Measurements from ENCODE around the gene PDIA3. TPM values are rescaled to one million over a fixed set of nuclear protein-coding genes. Genes with fewer than 3 reads are reported as not detected.

PDIA3 gene
- total RNA-seq (2022; extraction: Qiagen RNA extraction), result 286 to 370 TPM (median 345 TPM) in 5 replicates

GRCh38 chr15:43746245-43746902 is at the start of gene PDIA3:
Gene PDIA3 (plus strand): TSS chr15:43746438. CDS start chr15:43746540, 102 bp downstream.

GRCh38 chr15:43776718-43777266 is 30.6 kb downstream of the PDIA3 start, which contains the start of gene ELL3:
Gene ELL3 (minus strand): TSS chr15:43776966. CDS start chr15:43776901, 65 bp downstream.

GRCh38 chr15:43791993-43792760 is 45.9 kb downstream of the PDIA3 start, which contains the start of gene SERF2:
Gene SERF2 (plus strand): TSS chr15:43792320. CDS start chr15:43792377, 57 bp downstream.

GRCh38 chr15:43799945-43800285 is 53.7 kb downstream of the PDIA3 start, which contains the start of gene SERINC4:
Gene SERINC4 (minus strand): TSS chr15:43800220. CDS start chr15:43799986, 234 bp downstream.

GRCh38 chr15:43800286-43801141 is 54.3 kb downstream of the PDIA3 start, which contains the start of gene HYPK:
Gene HYPK (plus strand): TSS chr15:43800599. CDS start chr15:43800623, 24 bp downstream.

Other genes with a start within 250 kb of the PDIA3 start
- 0.69 to 0.88 TPM (median 0.76 TPM) in 5 replicates for gene MAP1A, start 228.8 kb upstream of the PDIA3 start, total RNA-seq (2022; extraction: Qiagen RNA extraction)
- gene PPIP5K1, start 156.2 kb upstream of the PDIA3 start, total RNA-seq (2022; extraction: Qiagen RNA extraction), result 5.5 to 7.9 TPM (median 6.6 TPM) in 5 replicates
- gene CKMT1B, start 152.4 kb upstream of the PDIA3 start, total RNA-seq (2022; extraction: Qiagen RNA extraction), result 3.1 to 4.2 TPM (median 3.8 TPM) in 5 replicates
- gene STRC, start 127.6 kb upstream of the PDIA3 start, total RNA-seq (2022; extraction: Qiagen RNA extraction), result 0.06 to 0.16 TPM (median 0.07 TPM) in 3 of 5 replicates, not detected in the others
- 0.49 to 1.8 TPM (median 0.81 TPM) in 5 replicates for gene CATSPER2, start 97.6 kb upstream of the PDIA3 start, total RNA-seq (2022; extraction: Qiagen RNA extraction)
- 2.5 to 4.1 TPM (median 2.7 TPM) in 5 replicates for gene CKMT1A, start 52.6 kb upstream of the PDIA3 start, total RNA-seq (2022; extraction: Qiagen RNA extraction)
- gene ELL3, start 30.5 kb downstream of the PDIA3 start, total RNA-seq (2022; extraction: Qiagen RNA extraction), result 1.3 to 2.5 TPM (median 1.8 TPM) in 5 replicates
- 459 to 728 TPM (median 704 TPM) in 5 replicates for gene SERF2, start 45.9 kb downstream of the PDIA3 start, total RNA-seq (2022; extraction: Qiagen RNA extraction)
- gene SERINC4, start 53.8 kb downstream of the PDIA3 start, total RNA-seq (2022; extraction: Qiagen RNA extraction), result 0.05 to 0.12 TPM (median 0.06 TPM) in 4 of 5 replicates, not detected in the other
- gene HYPK, start 54.2 kb downstream of the PDIA3 start, total RNA-seq (2022; extraction: Qiagen RNA extraction), result 3.3 to 6.1 TPM (median 4.5 TPM) in 5 replicates
- gene MFAP1, start 78.3 kb downstream of the PDIA3 start, total RNA-seq (2022; extraction: Qiagen RNA extraction), result 24.1 to 35.2 TPM (median 25.4 TPM) in 5 replicates
- 11.5 to 14.3 TPM (median 12.0 TPM) in 5 replicates for gene WDR76, start 80.6 kb downstream of the PDIA3 start, total RNA-seq (2022; extraction: Qiagen RNA extraction)

Measured in A549 treated with CORT108297 at 1 μM for 4 hours (cell line).